Spleen (tissue), 7 donors: ENCODE measurements around the gene HOXC12.

Source experiments
- POLR2AphosphoS5 ChIP-seq, 3 donors: sonication (generic); formaldehyde crosslinking; IDR thresholded peaks; one replicate each; pipeline ENCODE4 v1.5.1; 2017; ENCODE audit warnings: antibody characterized with exemption in 3 of 3
- TF ChIP-seq, protein P1 (sequence below), 11 experiments: fragments of 200-600 bp in 7 of 11; fragments of 450-650 bp in 4 of 11; sonication (generic) in 4 of 11; IDR thresholded peaks in 8 of 11; conservative IDR thresholded peaks in 3 of 11; 1 replicate in 7 of 11; 2 replicates in 4 of 11; pipeline versions ENCODE4 v1.4.0 to v1.8.0; 2016 to 2021; ENCODE audit warnings: antibody characterized with exemption in 11 of 11, inconsistent platforms in 4 of 11, mild to moderate bottlenecking in 1 of 11
- donor health status: DM: no; HTN: no; CAD: no; lungs with moderate emphysema.
- donor health status: DM: no; HTN: no; CAD: no.
- donor health status: DM: no; HTN: no; CAD: no.

DNA sequence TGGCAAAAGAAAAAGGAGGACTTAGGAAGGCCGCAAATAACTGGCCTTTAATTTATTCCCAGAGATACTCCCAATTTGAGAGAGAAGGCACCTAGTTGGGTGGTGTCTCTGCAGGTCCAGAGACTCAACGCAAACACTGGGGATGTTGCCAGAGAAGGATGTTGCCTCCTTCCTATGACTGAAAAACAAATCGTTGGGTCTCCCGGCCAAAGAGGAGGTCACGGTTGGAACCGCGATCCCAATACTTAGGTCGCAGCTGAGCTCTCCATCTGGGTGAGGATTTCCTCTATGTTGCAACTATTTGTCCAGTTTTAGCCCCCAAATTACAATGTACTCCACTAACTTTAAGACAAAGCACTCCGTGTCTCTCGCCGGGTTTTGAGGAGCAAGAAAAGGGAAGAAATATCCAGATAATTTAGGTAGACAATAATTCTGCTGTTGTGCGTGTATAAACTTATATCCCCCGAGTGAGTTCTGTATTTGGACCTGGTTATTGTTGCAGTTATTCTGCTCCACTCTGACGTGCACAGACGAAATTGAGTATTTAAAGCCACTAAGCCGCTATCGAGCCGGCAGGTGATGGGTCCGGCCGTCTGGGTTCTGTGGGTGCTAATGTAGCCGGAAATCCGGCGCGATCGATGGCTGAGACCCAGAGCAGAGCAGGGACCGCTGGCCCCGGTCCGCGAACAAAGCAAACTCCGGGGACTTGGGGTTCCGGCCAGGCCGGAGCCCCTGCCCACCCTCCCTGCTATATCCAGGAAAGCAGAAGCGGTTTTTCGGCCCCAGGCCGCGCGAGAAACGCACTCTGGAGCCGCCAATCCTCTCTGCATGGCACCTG is 5.7 kb downstream of the HOXC12 start:
- TF ChIP-seq, protein P1, sequence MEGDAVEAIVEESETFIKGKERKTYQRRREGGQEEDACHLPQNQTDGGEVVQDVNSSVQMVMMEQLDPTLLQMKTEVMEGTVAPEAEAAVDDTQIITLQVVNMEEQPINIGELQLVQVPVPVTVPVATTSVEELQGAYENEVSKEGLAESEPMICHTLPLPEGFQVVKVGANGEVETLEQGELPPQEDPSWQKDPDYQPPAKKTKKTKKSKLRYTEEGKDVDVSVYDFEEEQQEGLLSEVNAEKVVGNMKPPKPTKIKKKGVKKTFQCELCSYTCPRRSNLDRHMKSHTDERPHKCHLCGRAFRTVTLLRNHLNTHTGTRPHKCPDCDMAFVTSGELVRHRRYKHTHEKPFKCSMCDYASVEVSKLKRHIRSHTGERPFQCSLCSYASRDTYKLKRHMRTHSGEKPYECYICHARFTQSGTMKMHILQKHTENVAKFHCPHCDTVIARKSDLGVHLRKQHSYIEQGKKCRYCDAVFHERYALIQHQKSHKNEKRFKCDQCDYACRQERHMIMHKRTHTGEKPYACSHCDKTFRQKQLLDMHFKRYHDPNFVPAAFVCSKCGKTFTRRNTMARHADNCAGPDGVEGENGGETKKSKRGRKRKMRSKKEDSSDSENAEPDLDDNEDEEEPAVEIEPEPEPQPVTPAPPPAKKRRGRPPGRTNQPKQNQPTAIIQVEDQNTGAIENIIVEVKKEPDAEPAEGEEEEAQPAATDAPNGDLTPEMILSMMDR (IDR thresholded peaks at IDR 0.05 in 8 of 11, conservative IDR thresholded peaks at IDR 0.05 in 3 of 11): no peak
- no peak for TF ChIP-seq POLR2AphosphoS5 (IDR thresholded peaks at IDR 0.05)
